HFF-Myc (cell line): ENCODE results near the gene SH3TC1.

Experiments used
- DNase-seq: peaks from one replicate; pipeline ENCODE4 v3.0.0-alpha.2; 2011; ENCODE audit warnings: low read depth; ENCODE audit errors: extremely low read depth
- H3K4me3 ChIP-seq: replicated peaks from 2 replicates; pipeline ENCODE4 v1.5.1; 2011; ENCODE audit warnings: low read depth, mild to moderate bottlenecking, control low read depth, low read length
- TF ChIP-seq, protein P1 (sequence below): IDR thresholded peaks from 2 replicates; pipeline ENCODE4 v1.5.1; 2012; ENCODE audit warnings: mild to moderate bottlenecking, low read depth, low read length, control low read depth; ENCODE audit errors: missing control alignments

Gene SH3TC1

DNA sequence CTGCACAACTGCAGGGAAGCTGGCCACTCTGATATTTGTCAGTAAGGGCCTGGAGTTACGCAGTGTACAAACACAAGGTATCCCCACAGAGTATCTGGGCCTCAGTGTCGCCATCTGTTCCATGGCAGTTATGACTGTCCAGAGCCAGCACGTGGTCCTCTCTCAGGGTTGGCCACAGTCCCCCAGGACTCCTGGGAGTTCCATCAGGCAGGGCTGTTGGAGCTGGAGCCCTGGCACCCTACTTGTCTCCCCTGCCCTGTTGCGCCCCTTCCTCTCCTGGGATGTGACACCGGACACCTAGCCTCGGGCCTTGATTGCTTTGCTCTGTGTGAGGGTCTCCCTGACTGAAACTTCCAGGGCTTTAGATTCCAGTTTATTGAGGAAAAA, 78.9 kb downstream of the SH3TC1 start:
- TF ChIP-seq, protein P1, sequence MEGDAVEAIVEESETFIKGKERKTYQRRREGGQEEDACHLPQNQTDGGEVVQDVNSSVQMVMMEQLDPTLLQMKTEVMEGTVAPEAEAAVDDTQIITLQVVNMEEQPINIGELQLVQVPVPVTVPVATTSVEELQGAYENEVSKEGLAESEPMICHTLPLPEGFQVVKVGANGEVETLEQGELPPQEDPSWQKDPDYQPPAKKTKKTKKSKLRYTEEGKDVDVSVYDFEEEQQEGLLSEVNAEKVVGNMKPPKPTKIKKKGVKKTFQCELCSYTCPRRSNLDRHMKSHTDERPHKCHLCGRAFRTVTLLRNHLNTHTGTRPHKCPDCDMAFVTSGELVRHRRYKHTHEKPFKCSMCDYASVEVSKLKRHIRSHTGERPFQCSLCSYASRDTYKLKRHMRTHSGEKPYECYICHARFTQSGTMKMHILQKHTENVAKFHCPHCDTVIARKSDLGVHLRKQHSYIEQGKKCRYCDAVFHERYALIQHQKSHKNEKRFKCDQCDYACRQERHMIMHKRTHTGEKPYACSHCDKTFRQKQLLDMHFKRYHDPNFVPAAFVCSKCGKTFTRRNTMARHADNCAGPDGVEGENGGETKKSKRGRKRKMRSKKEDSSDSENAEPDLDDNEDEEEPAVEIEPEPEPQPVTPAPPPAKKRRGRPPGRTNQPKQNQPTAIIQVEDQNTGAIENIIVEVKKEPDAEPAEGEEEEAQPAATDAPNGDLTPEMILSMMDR: no peak
- DNase-seq: no peak
- H3K4me3 ChIP-seq: no peak overlapping the region

DNA sequence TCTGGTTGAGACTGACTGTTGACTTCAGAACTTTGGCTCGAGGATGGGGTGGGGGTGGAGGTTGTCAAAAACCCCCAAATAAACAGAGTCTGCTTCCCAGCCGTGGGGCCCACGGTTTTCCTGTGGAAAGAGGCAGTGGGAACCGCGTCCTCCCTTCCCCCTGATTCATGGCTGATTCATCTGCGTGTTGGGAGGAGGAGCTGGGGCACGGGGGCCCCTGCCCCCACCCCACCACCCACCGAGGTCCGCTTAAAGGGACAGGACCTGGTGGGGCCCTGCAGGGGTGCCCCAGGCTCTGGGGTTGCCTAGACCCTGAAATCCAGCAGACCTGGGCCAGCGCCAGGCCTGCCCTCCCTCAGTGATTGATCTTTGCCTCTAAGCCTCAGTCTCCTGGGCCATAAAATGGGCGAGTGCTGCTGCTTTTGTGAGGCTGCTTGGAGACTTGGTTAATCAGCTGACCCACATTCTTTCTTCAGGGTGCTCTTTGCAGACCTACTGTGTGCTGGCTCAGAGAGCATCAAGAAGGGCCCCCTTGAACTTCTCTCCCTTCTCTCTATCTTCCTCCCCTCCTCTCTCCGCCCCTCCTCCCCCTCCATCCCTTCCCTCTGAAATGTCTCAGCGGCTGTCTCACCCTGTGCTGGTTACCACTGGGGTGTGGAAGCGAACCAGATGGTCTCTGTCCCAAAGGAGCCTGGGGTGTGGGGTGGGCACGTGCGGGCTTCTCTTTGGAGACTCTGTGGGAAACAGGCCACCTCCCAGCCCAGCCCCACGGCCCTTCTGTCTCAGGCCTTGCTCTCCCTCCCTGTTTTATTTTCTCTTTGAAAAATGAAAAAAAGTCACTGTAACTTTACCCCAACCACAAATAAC, 79.6 kb downstream of the SH3TC1 start:
- no peak overlapping the region for H3K4me3 ChIP-seq
- TF ChIP-seq, protein P1: no peak
- DNase-seq: no peak

DNA sequence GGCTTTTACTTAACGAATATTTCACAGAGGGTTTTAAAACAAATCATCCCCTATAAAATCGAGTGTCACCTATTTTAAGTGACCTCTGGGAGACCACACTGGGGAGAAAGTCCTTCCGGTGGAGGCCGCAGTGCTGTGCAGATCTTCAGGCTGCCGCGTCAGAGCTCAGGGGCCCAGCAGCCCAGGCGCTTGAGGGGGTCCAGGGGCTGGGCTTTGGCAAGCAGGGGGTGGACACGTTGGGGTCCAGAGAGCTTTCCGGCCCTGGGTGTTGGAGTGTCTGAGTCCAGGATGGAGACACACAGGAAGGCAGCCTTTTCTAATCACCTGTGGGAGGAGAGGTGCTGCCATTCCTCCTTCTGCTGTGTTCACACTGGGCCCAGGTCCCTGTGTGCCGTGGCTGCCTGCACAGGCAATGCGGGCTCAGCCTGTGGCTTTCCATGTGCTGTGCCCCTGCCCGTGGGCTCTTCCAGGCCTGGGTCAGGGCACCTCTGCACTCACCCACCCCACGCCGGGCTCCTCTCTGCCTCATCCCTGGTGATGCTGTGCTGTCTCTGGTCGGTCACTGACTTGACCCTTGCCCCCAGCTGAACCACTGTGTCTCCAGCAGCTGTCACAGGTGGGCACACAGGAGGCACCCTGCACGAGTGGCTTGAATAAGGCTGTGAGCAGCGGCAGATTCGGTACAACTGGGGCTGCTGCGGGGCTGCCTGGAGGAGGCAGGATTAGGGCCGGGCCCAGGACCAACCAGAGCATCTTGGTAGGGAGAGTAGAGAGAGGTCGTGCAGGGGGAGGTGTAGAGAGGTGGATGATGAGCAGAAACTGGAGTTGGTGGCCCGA, 80.4 kb downstream of the SH3TC1 start:
- no peak overlapping the region for H3K4me3 ChIP-seq
- DNase-seq: no peak
- TF ChIP-seq, protein P1: no peak

DNA sequence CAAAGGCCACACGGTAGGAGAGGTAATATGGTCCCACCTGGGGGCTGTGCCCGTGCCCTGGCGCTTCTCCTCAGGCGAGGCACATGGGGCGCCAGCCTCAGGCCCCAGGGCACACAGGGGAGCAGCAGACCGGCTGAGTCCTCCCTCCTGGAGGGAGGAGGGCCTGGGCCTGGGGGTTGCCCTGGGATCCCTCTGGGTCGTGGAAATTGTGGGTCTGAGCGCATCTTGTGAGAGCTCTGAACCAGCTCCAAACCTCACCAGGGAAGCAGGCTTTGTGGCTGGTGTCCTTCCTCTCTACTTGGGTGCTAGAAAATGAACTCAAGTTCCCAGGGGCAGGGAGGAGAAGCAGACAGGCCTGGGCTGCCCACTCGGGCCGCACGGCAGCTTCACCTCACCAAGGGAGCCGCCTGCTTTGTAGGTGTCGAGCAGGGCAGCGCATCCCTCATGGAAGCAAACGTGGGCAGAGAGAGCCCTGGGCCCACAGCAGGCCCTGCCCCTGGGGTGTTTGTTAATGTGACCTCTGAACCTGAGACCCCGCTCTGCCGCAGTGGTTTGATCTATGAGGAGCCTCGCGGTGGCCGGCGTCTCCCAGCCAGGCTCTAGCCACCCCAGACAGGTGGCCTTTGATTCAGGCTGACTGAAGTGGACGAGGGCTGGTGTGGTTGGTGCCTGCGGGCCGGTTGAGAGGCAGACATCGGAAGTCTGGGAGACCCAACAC, 81.2 kb downstream of the SH3TC1 start:
- DNase-seq: no peak
- TF ChIP-seq, protein P1: no peak
- no peak overlapping the region for H3K4me3 ChIP-seq

DNA sequence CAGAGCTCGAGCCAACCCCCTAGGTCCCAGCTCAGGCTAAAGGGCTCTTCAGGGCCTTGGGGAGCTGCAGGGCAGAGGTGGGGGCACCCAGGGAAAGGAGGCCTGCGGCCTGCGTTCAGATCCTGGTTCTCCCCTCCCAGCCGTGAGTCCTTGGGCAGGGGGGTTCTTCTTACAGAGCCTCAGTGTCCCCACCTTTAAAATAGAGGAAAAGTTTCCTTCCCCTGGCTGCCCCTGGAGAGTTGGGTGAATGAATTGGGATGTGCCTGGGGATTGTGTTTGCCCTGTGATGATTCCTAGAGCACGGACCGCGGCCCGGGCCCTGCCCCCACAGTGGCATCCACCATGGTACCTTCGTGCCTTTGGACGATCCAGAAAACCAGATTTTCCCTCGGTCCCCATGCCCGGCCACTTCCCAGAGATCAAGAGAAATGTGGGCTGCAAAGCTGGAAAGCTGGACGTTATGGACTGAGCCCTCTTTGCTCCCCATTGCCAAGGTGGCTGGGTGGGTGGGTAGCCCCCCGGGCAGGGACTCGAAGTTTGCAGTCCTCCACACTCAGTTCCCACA, 81.9 kb downstream of the SH3TC1 start:
- H3K4me3 ChIP-seq: no peak overlapping the region
- TF ChIP-seq, protein P1: no peak
- DNase-seq: no peak

DNA sequence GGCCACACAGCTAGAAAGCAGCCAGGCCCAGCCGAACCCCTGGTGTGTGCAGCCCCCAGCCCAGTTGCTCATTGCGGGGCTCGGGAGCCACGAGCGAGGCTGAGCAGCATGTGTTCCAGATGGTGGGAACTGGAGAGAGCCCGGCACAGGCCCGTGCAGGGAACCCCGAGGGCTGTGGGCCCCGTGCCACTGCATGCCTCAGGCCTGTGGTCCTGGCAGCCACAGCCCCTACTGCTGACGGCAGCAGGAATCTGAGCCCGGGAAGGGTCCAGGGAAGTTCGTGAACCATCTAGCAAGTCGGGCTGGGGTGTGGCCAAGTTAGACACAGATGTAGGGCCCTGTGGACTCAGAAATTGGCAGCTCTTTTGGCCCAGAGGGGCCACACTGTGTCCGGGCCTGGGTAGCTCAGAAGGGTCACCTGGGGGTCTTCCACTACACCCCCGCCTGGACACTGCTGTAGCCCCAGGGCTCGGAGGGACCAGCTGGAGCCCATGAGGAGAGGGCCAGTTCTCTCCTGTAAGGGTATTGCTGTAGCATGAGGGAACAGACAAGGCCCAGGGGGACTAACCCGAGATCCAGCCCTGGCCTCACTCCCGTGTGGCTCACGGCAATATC, 82.5 kb downstream of the SH3TC1 start:
- TF ChIP-seq, protein P1: no peak
- no peak overlapping the region for H3K4me3 ChIP-seq
- no peak for DNase-seq
